ENCODE results near the gene BTD.
"Not testable (repeated sequence)": the region's sequence is repeated elsewhere in the genome, so short reads cannot be mapped to it uniquely, and the experiment has no call there.

The BTD gene

DNA sequence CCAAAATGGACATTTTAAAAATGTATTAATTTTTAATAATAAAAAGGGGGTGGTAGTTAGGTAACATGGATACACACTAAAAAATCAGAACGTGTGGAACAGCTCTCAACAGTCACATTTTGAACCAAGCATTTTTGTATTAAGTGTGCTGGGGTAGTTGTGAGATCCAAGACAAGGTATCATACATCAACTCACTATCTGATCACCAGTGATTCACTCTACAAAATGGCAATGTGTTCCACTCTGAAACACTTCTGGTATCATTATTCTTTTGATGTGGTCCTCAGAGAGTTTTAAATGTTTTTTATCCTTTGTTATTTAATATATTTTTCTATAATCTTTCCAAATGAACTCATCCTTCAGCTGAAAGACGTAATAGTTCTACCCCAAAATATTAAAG lies 5.6 kb upstream of the BTD start:
- no peak overlapping the region for H3K4me3 ChIP-seq
- no peak overlapping the region for H3K27ac ChIP-seq

DNA sequence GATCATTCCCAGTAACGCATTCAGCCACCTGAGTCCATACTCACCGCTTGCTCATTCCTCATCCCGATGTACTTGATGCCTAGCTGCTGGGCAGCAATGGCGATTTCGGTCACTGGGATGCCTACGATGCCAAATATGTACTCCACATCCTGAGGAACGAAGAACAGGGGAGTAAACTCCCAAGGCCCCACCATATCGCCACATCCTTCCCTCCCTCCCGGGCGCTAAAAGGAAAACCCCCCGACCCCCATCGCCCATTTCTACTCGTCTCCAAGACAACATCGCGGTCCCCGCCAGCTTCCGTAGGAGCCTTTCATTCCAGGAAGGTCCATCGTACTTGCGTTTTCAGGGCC lies 523 bp upstream of the BTD start:
- Histone ChIP-seq H3K4me3 (peak overlapping the region; percentile 65 to 93 (median 79)), H3K27ac (peak overlapping the region in 20 of 21 experiments; percentile 49 to 92 (median 82))

DNA sequence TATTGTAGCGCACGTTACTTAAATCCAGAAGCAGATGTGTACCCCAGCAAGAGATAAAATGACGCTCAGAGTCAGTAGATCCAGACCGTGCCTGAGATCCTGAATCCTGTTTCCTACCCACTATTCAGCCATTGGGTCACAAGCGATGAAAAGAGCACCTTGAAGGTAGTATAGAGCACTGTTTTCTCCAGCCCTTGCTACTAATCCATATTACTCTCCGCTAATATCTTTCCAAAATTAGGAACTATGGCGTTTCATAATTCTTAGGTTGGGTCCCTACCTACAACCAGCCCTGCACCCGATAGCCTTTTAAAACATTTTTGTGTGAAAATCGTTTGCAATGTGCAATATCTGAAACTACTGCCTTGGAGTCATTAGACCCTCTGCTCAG lies 596 bp downstream of the BTD start:
- Histone ChIP-seq H3K27ac (peak overlapping the region in 20 of 21 experiments; percentile 56 to 92 (median 82)), H3K4me3 (peak overlapping the region; percentile 65 to 93 (median 79))

DNA sequence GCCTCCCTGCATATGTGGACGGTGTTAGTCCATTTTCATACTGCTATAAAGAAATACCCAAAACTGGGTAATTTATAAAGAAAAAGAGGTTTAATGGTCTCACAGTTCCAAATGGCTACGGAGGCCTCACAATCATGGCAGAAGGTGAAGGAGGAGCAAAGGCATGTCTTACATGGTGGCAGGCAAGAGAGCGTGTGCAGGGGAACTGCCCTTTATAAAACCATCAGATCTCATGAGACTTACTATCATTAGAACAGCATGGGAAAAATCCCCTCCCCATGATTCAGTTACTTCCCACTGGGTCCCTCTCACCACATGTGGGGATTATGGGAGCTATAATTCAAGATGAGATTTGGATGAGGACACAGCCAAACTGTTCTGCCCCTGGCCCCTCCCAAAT lies 1.3 kb downstream of the BTD start:
- H3K27ac ChIP-seq: peak overlapping the region in 7 of 21 experiments; percentile 56 to 92 (median 86)
- H3K4me3 ChIP-seq: peak overlapping the region in 3 of 7 experiments; percentile 71 to 93 (median 73)

DNA sequence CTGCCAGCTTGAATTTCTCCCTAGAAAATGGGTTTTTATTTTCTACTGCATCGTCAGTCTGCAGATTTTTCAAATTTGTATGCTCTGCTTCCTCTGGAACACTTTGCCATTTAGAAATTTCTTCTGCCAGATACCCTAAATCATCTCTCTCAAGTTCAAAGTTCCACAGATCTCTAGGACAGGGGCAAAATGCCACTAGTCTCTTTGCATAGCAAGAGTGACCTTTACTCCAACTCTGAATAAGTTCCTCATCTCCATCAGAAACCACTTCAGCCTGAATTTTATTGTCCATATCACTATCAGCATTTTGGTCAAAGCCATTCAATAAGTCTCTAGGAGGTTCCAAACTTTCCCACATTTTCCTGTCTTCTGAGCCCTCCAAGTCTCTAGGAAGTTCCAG lies 3.0 kb downstream of the BTD start:
- not testable (repeated sequence) for H3K4me3 ChIP-seq, H3K27ac ChIP-seq

DNA sequence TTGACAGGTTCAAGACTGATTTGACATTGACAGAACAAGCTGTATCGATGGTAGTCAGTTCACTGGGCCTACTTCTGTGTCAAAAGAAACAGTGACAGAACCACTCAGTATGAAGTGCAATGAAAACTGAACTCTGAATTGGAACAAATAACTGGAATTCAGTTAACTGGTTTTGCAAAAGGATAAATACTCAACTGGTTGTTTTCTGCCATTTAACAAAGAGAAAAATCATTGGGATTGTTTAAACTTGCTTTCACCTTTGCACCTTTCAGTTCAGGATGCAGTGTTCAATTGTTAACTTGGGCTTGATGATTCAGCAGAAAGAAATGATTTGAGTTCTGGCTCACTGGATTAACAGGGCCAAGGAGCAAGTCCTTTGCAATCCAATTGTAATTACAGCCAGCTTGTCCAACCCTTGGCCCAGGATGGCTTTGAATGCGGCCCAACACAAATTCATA lies 4.9 kb downstream of the BTD start:
- H3K4me3 ChIP-seq: no peak overlapping the region
- H3K27ac ChIP-seq: peak overlapping the region in 2 of 21 experiments; percentile 8 to 17

DNA sequence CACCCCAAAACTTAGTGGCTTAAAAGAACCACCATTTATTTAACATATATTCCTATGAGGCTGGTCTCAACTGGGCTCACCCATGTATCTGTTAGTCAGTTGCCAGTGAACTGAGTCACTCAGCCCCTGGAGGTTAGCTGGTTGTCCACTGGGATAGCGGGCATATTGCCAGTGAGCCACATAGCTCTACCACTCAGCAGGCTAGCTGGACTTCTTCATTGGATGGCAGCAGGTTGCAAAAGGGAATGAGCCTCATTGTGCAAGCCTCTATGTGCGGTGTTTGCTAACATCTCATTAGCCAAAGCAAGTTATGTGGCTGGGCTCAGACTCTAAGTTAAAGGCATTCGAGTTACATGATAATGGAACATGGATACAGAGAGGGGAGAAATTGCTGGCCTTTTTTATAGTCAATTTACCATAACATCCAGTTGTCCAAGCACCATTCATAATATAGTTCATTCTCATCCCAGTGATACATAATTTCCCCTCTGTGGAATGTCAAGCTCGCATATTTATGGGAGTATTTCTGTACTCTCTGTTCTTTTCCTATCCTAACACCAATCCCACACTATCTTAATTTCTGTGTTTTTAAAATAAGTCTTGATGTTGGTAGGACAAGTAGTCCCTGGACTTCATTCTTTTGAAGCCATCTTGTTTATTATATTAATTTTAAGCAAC lies 8.7 kb downstream of the BTD start:
- no peak overlapping the region for H3K27ac ChIP-seq
- H3K4me3 ChIP-seq: no peak overlapping the region

DNA sequence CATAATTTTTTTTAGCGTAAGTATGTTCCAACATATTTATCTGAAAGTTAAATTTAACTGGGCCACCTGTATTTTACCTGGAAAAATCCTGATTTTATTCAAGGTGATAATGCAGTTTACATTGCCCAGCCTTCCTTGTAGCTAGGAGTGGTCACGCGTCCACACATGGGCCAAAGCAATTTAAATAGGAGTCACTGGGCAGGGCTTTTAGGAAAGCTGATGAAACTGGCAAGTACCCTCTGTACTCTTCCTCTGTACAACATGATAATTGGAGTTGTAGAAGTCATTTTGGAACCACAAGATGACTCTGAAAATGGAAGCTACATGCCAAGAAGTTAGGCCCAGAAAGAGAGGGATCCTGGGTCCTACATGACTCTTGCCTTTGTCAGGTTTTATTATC lies 9.5 kb downstream of the BTD start:
- H3K4me3 ChIP-seq: no peak overlapping the region
- H3K27ac ChIP-seq: no peak overlapping the region

DNA sequence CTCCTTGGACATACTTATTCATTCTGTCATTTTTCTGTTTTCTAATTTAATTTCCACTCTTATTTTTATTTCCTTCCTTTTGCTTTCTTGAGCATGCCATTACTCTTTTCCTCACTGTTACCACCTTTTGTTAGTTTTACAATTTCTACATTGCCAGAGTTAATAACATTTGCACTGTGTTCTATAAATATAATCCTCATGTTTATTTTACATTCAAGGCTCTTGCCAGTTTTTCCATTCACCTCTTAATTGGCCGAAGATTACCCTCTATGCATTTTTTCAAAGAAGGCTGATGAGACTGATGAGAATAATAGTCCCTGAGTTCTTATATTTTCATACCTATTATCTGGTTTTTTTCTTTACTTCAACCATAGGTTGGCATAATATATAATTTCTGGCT lies 10.5 kb downstream of the BTD start:
- Histone ChIP-seq H3K27ac (no peak overlapping the region), H3K4me3 (no peak overlapping the region)

DNA sequence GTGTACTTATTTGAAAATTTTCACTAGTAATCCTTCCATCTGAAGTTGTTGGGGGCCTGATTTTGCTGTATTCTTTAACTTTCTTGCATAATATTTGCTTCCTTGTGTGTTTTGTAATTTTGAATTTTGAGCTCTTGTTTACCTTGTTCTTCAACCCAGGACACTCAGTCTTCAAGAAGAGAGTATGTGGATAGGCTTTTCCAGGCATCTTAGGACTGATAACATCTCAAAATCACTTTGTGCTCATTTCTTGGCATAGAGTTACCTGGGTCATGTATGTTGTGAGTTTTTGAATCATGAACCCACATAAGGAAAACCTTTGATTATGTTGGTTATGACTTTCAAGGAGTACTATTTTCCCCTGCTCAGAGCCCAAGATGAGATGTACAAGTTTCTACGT lies 13.4 kb downstream of the BTD start:
- no peak overlapping the region for H3K27ac ChIP-seq
- H3K4me3 ChIP-seq: no peak overlapping the region

DNA sequence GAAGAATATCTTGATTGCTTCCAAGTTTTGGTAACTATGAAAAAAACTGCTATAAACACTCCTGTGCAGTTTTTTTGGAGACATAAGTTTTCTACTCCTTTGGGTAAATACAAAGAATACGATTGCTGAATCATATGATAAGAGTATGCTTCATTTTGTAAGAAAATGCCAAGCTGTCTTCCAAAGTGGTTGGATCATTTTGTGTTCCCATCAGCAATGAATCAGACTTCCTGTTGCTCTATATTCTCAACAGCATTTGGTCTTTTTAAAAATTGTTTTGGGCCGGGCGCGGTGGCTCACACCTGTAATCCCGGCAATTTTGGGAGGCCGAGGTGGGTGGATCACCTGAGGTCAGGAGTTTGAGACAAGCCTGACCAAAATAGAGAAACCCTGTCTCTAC lies 14.5 kb downstream of the BTD start:
- no peak overlapping the region for H3K4me3 ChIP-seq
- no peak overlapping the region for H3K27ac ChIP-seq

DNA sequence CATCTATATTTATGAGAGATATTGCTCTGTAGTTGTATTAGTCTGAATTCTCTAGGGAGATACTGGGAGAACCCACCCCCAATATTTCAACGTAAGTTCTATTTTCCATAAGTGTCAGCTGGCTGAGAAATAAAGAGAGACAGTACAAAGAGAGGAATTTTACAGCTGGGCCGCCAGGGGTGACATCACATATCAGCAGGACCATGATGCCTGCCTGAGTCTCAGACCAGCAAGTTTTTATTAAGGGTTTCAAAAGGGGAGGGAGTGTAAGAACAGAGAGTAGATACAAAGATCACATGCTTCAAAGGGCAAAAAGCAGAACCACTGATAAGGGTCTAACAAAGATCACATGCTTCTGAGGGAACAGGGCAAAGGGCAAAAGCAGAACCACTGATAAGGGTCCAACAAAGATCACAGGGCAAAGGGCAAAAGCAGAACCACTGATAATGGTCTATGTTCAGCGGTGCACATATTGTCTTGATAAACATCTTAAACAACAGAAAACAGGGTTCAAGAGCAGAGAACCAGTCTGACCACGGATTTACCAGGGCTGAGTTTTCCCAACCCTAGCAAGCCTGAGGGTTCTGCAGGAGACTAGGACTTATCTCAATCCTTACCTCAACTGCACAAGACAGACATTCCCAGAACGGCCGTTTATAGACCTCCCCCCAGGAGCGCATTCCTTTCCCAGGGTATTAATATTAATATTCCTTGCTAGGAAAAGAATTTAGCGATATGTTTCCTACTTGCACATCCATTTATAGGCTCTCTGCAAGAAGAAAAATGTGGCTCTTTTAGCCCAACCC lies 18.3 kb downstream of the BTD start:
- not testable (repeated sequence) for H3K4me3 ChIP-seq, H3K27ac ChIP-seq

DNA sequence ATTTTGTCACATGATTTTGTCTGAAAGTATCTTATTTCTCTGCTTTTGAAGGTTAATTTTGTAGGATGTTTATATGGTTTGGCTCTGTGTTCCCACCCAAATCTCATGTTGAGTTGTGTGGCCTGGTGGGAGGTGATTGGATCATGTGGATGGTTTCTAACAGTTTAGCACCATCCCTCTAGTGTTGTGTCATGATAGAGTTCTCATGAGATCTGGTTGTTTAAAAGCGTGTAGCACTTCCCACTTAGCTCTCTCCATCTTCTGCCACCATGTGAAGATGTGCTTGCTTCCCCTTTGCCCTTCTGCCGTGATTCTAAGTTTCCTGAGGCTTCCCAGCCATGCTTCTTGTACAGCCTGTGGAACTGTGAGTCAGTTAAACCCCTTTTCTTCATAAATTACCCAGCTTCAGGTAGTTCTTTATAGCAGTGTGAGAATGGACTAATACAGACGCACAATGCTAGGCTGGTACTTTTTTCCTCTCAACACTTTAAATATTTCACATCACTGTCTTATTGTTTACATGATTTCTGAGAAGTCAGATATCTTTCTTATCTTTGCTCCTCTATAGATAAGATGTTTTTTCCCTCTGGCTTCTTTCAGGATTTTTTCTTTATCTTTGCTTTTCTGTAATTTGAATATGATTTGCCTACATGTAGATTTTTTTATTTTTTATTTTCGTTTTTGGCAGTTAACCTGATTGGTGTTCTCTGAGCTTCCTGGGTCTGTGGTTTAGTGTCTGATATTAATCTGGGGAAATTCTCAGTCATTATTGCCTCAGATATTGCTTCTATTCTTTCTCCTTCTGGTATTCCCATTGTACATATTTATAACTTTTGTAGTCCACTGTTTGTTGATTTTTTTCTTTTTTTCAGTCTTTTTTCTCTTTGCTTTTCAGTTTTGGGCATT lies 22.2 kb downstream of the BTD start:
- Histone ChIP-seq H3K27ac (peak overlapping the region in 3 of 21 experiments; percentile 21 to 73 (median 62)), H3K4me3 (no peak overlapping the region)

DNA sequence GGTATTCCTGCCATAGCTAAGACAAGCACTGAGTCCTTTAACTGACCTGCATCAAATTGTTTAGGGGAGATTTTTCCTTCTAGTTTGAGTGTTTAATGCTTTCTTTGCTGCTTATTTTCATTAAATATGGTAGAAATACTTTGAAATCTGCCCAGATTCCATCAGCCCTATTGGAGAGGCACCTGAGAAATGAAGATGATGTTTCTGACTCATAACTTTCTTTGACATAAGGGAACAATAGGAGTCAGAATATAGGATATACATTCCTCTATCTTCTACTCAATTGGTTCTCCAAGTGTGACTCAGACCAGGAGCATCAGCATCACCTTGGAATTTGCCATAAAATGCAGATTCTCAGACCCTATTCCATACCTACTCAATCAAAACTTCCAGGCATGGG lies 27.4 kb downstream of the BTD start:
- Histone ChIP-seq H3K4me3 (no peak overlapping the region), H3K27ac (no peak overlapping the region)

DNA sequence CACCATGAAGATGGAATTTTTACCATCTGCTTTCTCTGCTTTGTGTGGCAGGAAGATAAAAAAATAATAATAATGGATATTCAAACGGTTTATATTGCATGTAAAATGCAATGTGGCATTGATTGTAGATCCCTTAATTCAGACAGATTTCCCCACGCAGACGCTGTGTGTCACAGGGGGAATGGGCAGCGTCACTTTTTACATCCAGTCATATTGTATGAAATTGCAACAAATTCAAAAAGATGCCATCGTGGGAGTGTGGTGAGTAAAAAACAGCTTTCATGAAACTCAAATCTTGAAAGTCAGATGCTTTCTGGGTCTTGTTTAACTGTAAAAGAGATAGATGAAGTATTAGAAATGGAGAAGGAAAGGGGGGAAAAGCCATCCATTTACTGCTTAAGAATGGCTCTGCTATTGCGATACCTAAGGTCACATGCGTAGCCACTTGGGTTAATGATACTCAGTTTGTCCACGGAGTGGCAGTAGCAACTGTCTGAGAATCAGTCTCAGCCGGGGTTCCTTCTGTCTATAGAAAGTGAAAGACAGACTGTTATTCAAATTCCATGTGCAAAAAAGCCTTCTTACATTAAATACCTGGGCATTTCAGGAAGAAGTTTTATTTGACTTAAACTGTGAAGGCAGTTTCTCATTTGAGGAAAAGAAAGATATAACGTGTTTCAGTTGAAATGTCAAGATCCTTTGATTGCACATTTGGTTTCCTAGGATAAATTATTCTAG lies 28.5 kb downstream of the BTD start:
- peak overlapping the region in 2 of 7 experiments; percentile 2 to 10 for H3K4me3 ChIP-seq
- H3K27ac ChIP-seq: peak overlapping the region in 15 of 21 experiments; percentile 6 to 75 (median 49)

DNA sequence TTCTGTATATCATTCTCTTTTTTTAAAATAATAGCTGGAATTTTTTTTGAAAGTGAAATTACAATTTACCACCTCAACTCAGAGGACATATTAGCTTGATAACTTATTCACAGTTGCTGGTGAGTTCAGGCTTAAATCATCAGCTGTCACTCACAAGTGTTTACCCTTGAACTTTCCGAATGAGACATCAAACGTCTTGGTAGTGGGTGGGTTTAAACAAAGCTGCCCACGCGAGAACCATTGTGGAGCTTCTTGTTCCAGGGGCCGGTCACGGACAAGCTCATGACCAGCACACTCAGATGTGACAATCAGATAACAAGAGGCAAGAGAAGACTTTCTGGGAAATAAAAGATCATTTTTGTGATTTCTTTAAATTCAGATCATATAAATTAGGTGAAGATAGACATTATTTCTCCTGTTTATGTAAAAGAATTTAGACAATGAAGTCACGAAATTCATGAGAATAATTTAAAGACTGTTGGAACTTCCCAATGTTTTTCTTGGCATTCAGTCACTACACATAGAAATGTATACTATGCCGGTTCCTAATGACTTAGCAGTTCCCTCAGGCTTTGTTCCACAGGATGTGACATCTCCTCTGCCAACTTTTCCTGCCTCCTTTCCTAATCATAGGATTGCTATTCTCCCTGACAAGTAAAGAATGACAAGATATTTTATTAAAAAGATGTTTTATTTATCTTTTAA lies 29.3 kb downstream of the BTD start:
- H3K4me3 ChIP-seq: peak overlapping the region in 2 of 7 experiments; percentile 2 to 10
- peak overlapping the region in 15 of 21 experiments; percentile 6 to 75 (median 49) for H3K27ac ChIP-seq

DNA sequence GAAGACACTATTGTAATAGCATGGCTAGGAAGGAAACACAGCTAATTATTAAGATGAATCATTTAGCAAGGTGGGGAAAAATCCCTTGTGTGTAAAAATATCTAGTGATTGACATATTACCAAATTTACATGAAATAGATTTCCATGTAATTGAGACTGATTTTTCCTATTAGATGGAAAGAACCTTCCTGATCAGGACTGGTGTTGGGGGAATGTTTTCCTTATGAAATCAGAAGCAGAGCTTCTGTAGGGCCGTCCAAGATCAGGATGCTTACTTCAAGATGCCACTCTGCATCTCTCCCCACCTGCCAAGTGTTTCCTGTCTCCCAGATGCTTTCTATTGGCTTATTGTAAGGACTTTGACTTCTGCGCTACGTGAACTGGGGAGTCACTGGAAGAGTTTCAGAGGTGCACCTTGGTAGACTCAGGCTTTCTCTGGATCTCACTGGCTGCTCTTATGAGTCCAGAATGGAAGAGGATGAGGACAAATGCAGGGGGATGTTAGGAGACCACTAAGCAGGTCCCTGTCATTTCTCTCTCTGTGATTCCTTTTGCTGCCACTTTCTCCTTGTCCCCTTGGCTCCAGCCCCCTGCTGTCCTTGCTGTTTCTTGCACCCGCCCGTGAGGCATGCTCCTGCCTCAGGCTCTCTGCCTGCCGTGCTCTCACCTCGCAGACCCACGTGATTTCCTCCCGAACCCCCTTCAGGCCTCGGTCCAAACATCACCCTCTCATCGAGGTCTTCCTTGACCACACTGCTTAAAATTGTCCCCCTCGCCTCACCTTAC lies 30.1 kb downstream of the BTD start:
- Histone ChIP-seq H3K27ac (peak overlapping the region in 13 of 21 experiments; percentile 3 to 75 (median 44)), H3K4me3 (no peak overlapping the region)

DNA sequence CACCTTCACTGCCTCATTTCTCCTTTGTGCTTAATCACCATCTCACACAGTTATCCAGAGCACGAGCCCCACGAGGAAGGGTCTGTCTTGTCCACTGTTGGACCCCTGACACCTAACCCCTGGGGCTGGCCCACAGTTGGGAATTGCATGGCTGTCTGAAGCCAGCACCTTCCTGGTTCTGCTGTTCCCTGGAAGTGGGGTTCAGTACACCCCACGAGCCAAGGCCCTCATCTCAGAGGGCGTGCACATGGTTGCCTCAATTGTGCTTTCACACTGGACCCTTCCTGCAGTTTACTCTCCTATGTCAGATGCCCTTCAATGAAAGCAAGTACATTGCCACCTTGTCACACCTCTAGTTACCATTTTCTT lies 30.7 kb downstream of the BTD start:
- no peak overlapping the region for H3K4me3 ChIP-seq
- peak overlapping the region in 7 of 21 experiments; percentile 3 to 75 (median 18) for H3K27ac ChIP-seq

Measured in skin epidermis (tissue), 12 donors.